K562 (cell line): ENCODE measurements around the gene APC2. TPM values are rescaled to one million over a fixed set of nuclear protein-coding genes. Genes with fewer than 3 reads are reported as not detected.

Experiments
- ATF6 ChIP-seq: sonication (generic); formaldehyde crosslinking; IDR thresholded peaks from 2 replicates; pipeline ENCODE4 v1.4.0; 2020; ENCODE audit warnings: mild to moderate bottlenecking, missing genetic modification reagents
- COPS2 ChIP-seq: fragments of 450-650 bp; conservative IDR thresholded peaks from 2 replicates; pipeline ENCODE4 v1.6.1; 2016; ENCODE audit warnings: mild to moderate bottlenecking, moderate library complexity
- ETV6 ChIP-seq, 3 experiments: fragments of 150-350 bp in 1 of 3; sonication (generic) in 1 of 3; formaldehyde crosslinking in 1 of 3; IDR thresholded peaks; 2 replicates each; pipeline versions ENCODE4 v1.6.1 to v1.8.0; 2014 to 2022; ENCODE audit warnings: borderline replicate concordance in 2 of 3, low read depth in 2 of 3, antibody characterized with exemption in 1 of 3, low read length in 1 of 3, mild to moderate bottlenecking in 1 of 3, missing genetic modification reagents in 1 of 3
- FOSL1 ChIP-seq: fragments of 200-800 bp; sonication (Bioruptor generic); conservative IDR thresholded peaks from 2 replicates; pipeline ENCODE4 v1.6.1; 2016; ENCODE audit warnings: missing genetic modification characterization, missing compliant biosample characterization
- HMGN3 ChIP-seq: IDR thresholded peaks from 2 replicates; pipeline ENCODE4 v1.6.1; 2011; ENCODE audit warnings: borderline replicate concordance, low read depth, mild to moderate bottlenecking, mixed read lengths, low read length; ENCODE audit not compliant: insufficient read length; ENCODE audit errors: extremely low read depth
- HNRNPL ChIP-seq: fragments of 200-400 bp; formaldehyde crosslinking; IDR thresholded peaks from 2 replicates; pipeline ENCODE4 v1.6.1; 2017; ENCODE audit warnings: low read depth, mild to moderate bottlenecking, low read length
- KDM4B ChIP-seq, 2 experiments: fragments of 450-650 bp in 1 of 2; sonication (generic) in 1 of 2; IDR thresholded peaks; 2 replicates each; pipeline ENCODE4 v1.6.1; 2016 to 2017; ENCODE audit warnings: borderline replicate concordance in 2 of 2, antibody characterized with exemption in 1 of 2, low read depth in 1 of 2, mild to moderate bottlenecking in 1 of 2
- NCOA1 ChIP-seq: fragments of 450-650 bp; IDR thresholded peaks from 2 replicates; pipeline ENCODE4 v1.6.1; 2016; ENCODE audit warnings: low read depth
- THRB ChIP-seq: fragments of 450-650 bp; formaldehyde crosslinking; conservative IDR thresholded peaks from 2 replicates; pipeline ENCODE4 v1.4.0; 2022; ENCODE audit warnings: mild to moderate bottlenecking, missing genetic modification characterization
- ZBTB43 ChIP-seq: sonication (generic); formaldehyde crosslinking; IDR thresholded peaks from 2 replicates; pipeline ENCODE4 v1.8.0; 2023; ENCODE audit warnings: mild to moderate bottlenecking, missing genetic modification reagents
- ZC3H4 ChIP-seq: sonication (generic); formaldehyde crosslinking; IDR thresholded peaks from 2 replicates; pipeline ENCODE4 v1.9.0; 2021; ENCODE audit warnings: missing genetic modification reagents, borderline replicate concordance
- ZFP91 ChIP-seq: sonication (generic); formaldehyde crosslinking; IDR thresholded peaks from 2 replicates; pipeline ENCODE4 v1.8.0; 2022; ENCODE audit warnings: mild to moderate bottlenecking, missing genetic modification reagents
- ZMIZ1 ChIP-seq, 2 experiments: fragments of 150-350 bp in 1 of 2; IDR thresholded peaks; 2 replicates each; pipeline ENCODE4 v1.6.1; 2012 to 2016; ENCODE audit warnings: low read depth in 2 of 2, low read length in 2 of 2, mild to moderate bottlenecking in 1 of 2, moderate library complexity in 1 of 2
- ZNF143 ChIP-seq: sonication (generic); formaldehyde crosslinking; IDR thresholded peaks from 2 replicates; pipeline ENCODE4 v1.9.0; 2022; ENCODE audit warnings: mild to moderate bottlenecking, missing genetic modification reagents
- ZNF384 ChIP-seq: IDR thresholded peaks from 2 replicates; pipeline ENCODE4 v1.6.1; 2012; ENCODE audit warnings: low read depth, low read length, improper control_type of control experiment
- polyA plus RNA-seq, 8 experiments: library from polyadenylated mRNA; depleted of rRNA in 4 of 8; stranded (reverse) in 5 of 8; unstranded in 3 of 8; fragments of >200 nt; fragmentation: Nextera tagmentation in 2 of 8; fragmentation: Illumina TruSeq in 1 of 8; extraction: Ambion mirVana in 2 of 8; extraction: Trizol in 1 of 8; gene quantifications; 2 replicates each; pipeline versions ENCODE4 v1.2.1 to v1.2.3, GENCODE V29; 2011 to 2014; ENCODE audit warnings: inconsistent platforms in 1 of 8, missing spikeins in 1 of 8
- total RNA-seq, 7 experiments: library from RNA; depleted of rRNA in 6 of 7; stranded (reverse); fragments of >200 nt in 6 of 7; fragmentation: Illumina TruSeq in 2 of 7; extraction: Trizol in 2 of 7; gene quantifications; 2 replicates each; pipeline versions ENCODE4 v1.2.1 to v1.2.3, GENCODE V29; 2011 to 2021; ENCODE audit warnings: low replicate concordance in 1 of 7

The APC2 gene
- total and polyA plus RNA-seq, 9 of the 15 experiments (the other 6 are each of a cell fraction or from before 2014, with no cell fraction given) = 0.01 to 0.40 (median 0.05) TPM; not detected in 3

- no peak for TF ChIP-seq ZFP91 (CRISPR knock-in tag)
- no peak for TF ChIP-seq ZNF384
- TF ChIP-seq HMGN3 = peak; percentile 60
- peak; percentile 63; the same call in 1 of the 2 replicates for TF ChIP-seq HNRNPL
- TF ChIP-seq THRB (CRISPR knock-in tag) = no peak
- TF ChIP-seq ZC3H4 (CRISPR knock-in tag) = no peak
- no peak for TF ChIP-seq ATF6 (CRISPR knock-in tag)
- TF ChIP-seq NCOA1 = no peak
- TF ChIP-seq FOSL1 (tag) = peak; percentile 67
- no peak for TF ChIP-seq ETV6 (IDR thresholded peaks at IDR 0.05; ENCODE audit: borderline replicate concordance in 1 of 2, low read depth in 2 of 2, low read length in 1 of 2)
- TF ChIP-seq ETV6 (CRISPR knock-in tag; IDR thresholded peaks at IDR 0.05; ENCODE audit: borderline replicate concordance) = no peak
- no peak; a peak in 1 of 4 replicates for TF ChIP-seq ZMIZ1 (IDR thresholded peaks at IDR 0.05; ENCODE audit: low read depth in 2 of 2, low read length in 2 of 2)
- TF ChIP-seq KDM4B (IDR thresholded peaks at IDR 0.05; ENCODE audit: borderline replicate concordance in 2 of 2, low read depth in 1 of 2) = no peak
- no peak for TF ChIP-seq COPS2
- TF ChIP-seq ZBTB43 (CRISPR knock-in tag) = no peak
- TF ChIP-seq ZNF143 (CRISPR knock-in tag) = no peak
Measured at GRCh38 chr19:1445185-1445931, 4.6 kb upstream of the APC2 start (continued).
